NCI-H2196 (cell line): ENCODE measurements around the gene LSM7.

Experiments
- DNase-seq: peaks from one replicate; lab custom pipeline; 2025; ENCODE audit not compliant: unreplicated experiment; lab: John Stamatoyannopoulos, UW

LSM7 gene

DNA sequence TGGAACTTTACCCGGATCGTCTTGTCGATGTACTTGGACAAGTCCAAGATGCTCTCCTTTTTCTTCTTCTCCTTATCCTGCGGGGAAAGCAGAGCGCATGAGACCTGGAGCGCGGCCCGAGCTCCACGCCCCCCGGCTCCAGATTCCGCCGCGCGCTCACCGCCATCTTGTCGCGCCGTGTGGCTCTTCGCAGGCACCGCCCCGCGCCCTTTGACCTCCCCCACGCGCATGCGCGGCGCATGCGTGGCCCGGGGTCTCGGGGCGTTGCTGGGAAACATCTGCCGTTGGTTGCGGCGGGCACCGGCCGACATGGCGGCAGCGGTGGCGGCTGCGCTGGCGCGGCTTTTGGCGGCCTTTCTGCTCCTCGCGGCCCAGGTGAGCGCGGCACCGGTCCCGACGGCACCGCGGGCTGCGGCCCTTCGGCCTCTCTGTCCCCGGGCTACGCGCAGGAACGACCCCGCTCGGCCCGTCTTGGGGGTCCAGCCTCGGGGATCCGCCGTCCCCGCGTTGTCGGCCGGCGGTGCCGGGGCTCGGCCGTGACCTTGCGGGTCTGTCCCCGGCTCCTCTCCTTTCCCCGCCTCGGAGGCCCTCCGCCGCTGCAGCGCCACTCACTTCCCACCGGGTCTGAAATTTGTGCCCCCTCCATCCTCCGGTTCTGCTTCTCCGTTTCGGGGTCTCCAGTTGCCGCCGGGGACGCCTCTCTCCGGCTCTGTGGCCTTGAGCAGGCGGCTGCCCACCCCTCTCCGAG lies at the start of gene LSM7, which contains the start of gene SPPL2B:
LSM7 (minus strand) TSS at position 186 of the 748 bp plus-strand sequence; CDS start at position 166, 20 bp downstream.
SPPL2B (plus strand) TSS at position 284 of the 748 bp plus-strand sequence; CDS start at position 310, 26 bp downstream.
- peak; percentile 93 for DNase-seq

DNA sequence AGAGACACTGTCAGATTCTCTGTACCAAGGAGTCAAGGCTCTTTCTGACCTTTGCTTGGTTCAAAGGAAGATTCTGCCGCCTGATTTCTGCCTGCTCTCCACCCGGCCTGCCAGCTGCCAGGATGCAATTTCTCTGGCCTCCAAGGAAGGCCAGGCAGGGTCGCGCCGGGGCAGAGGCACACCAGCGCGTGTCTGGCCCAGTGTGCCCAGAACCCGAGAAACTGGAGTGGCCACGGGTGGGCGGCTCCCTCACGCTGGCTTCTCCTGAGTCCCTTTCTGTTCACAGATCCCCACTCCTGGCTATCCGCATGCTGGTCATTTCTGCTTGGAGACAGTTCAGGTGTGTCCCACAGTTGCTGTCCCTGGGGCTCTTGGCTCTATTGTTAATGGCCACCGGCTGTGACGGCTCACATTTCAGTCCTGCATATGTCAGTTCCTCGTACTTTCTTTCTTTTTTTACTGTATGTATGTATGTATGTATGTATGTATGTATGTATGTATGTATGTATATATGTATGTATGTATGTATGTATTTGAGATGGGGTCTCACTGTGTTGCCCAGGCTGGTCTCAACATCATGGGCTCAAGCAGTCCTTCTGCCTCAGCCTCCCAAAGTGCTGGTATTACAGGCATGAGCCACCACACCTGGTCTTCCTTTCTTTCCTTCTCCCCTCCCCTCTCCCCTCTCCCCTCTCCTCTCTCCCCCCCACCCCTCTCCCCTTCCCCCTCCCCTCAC lies 48.6 kb upstream of the LSM7 start:
- peak; percentile 32 for DNase-seq

- no peak for DNase-seq
Measured at GRCh38 chr19:2375353-2376121, 47.2 kb upstream of the LSM7 start.

GRCh38 chr19:2374808-2375207 lies 46.4 kb upstream of the LSM7 start:
- DNase-seq = no peak

- no peak for DNase-seq
Measured at GRCh38 chr19:2372076-2372612, 43.8 kb upstream of the LSM7 start.

GRCh38 chr19:2371656-2372055 lies 43.3 kb upstream of the LSM7 start:
- DNase-seq = no peak

DNA sequence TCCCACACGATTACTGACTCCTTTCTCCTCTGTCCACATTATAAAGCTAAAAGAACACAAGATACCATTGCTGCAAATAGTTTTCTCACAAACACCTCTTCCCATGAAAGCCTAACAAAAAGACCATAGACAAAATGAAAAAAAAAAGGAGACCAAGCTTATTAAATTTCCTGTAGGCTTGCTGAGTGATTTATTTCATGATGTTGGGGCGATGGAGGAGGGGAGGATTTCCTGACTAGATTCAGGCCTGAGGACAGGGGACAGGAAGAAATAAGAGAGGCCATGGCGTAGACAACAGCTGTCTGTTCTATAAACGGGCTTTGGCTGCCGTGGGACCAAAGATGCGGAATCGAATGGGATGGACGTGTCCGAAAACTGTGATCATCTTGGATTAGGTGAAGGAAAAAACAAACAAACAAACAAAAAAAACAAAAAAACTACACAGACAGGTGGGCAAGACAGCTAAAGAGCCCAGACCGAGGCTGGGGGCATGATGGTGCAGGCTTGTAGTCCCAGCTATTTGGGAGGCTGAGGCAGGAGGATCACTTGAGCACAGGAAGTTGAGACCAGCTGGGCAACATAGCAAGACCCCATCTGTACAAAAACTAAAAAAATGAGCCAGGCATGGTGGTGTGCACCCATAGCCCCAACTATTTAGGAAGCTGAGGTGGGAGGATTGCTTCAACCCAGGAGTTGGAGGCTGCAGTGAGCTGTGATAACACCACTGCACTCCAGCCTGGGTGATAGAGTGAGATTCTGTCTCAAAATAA lies 37.0 kb upstream of the LSM7 start:
- no peak for DNase-seq

GRCh38 chr19:2363419-2363818 lies 35.0 kb upstream of the LSM7 start:
- no peak for DNase-seq

DNA sequence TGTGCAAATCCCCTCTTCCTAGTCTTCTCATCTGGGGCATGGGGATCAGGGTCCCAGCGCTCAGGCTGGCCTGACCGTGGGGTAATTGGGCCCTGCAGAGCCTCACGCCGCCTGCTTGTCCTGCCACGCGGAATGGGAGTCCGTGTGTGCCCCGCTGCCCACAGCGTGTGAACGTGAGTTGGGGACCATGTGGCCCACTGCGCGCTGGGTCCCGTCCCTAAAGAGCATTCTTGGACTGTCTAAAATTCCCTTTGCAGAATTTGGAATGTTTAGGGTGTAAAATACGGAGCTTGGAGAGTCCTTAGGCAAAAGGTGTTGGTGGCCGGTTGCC lies 34.5 kb upstream of the LSM7 start:
- no peak for DNase-seq

DNA sequence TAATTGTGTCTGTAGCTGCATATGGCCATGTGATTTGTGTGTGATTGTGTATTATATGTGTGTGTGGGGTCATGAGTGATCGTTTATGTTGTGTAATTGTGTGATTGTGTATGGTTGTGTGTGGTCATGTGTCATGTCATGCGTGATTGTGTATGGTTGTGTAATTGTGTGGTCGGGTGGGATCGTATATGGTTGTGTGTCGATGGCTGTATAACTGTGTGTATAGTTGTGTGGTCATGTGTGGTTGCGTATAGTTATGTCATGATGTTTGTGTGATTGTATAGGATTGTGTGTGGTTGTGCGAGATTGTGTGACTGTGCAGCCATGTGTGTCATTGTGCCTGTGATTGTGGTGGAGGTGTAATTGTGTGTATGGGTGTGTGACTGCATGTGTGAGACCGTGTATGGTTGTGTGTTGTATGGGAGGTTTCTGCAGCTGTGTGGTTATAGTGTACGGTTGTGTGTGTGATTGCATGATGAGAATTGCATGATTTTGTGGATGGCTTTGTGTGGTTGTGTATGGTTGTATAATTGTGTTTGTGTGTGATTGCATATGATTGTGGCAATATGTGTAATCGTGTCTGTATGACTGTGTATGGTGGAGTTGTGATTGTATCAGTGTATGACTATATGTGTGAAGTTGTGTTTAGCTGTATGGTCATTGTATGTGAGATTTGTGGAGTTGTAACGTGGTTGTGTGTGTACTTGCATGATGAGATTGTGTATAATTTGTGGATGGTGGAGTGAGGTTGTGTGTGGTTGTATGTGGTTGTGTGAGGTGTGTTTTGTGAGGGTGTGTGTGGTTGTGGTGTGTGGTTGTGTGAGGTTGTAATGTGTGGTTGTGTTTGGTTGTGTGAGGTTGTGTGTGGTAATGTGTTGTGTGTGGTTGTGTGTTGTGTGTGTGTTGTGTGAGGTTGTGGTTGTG lies 33.9 kb upstream of the LSM7 start:
- no peak for DNase-seq

- DNase-seq = no peak
Measured at GRCh38 chr19:2361246-2362045, 33.1 kb upstream of the LSM7 start.

GRCh38 chr19:2360833-2361232 lies 32.4 kb upstream of the LSM7 start:
- no peak for DNase-seq

DNA sequence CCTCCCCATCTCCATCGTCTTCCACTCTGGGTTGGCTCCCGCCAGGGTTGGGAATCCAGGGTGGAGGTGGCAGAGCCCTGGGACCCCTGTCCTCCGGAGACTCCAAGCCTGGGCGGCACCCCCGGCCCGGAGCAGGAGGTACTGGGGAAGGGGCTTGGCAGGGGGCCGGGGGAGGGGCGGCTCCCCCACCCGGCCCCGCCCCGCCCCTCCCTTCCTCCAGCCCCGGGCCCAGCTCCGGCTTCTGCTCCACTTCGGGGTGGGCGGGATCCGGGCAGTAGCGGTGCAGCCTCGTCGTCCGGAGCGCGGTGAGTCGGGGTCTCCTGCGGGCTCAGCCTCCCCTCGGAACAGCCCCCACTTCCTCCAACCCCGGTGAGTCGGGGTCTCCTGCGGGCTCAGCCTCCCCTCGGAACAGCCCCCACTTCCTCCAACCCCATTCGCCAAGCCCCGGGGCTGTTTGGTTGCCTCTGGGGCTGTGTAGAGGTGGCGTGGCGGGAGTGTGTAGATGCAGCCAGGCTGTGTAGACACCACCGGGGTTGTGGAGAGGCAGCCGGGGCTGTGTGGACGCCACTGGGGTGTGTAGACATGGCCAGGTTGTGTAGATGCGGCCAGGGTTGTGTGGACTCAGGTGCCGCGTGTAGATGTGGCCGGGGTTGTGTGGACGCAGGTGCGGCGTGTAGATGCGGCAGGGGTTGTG lies 31.8 kb upstream of the LSM7 start, which contains the start of gene TMPRSS9:
TMPRSS9 (plus strand) TSS at position 274 of the 694 bp plus-strand sequence. CDS start 29,521 bp downstream, outside the sequence.
- DNase-seq = no peak

- no peak for DNase-seq
Measured at GRCh38 chr19:2358548-2359173, 30.3 kb upstream of the LSM7 start.

GRCh38 chr19:2357279-2358206 lies 29.2 kb upstream of the LSM7 start:
- DNase-seq = no peak

DNA sequence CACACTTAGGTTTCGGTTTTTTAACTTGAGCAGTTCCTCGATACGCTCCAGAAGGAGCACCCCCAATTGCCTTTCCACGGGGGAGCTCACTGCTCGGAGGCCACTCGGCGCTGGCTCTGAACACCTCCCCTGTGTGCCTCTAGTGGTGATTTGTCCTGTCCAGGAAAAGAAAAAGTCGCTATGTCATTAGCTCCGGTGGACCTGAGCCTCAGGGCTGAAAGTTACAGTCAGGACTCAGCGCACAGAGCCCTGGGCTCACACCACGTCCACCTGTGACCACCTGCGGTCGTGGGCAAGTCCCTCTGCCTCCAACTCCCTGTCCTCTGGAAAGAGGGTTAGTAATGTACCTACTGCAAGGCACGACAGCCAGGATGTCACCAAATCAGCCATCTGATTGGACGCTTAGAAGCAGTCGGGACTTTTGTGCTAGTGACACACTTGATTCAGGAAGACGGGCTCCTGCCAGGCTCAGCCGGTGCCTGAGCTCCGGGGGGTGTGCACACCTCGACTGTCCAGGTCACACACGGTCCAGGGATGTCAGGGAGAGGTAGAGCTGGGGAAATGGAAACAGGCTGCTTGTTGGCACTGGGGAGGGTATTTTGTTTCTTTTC lies 27.8 kb upstream of the LSM7 start:
- no peak for DNase-seq
